Loucy (cell line): ENCODE data around the gene PDGFRB.

Experiments
- CTCF ChIP-seq: fragments of 200-600 bp; sonication (generic); conservative IDR thresholded peaks from 2 replicates; pipeline ENCODE4 v1.5.1; 2014; ENCODE audit warnings: mild to moderate bottlenecking, antibody characterized with exemption, low read length
- EZH2phosphoT487 ChIP-seq: fragments of 200-600 bp; IDR thresholded peaks from 2 replicates; pipeline ENCODE4 v1.6.1; 2018; ENCODE audit warnings: antibody characterized with exemption, mild to moderate bottlenecking, moderate library complexity, borderline replicate concordance

GRCh38 chr5:150111122-150111521, 44.5 kb downstream of the PDGFRB start:
- TF ChIP-seq CTCF (no peak), EZH2phosphoT487 (no peak)
